Aorta (tissue), 5 donors: ENCODE data around the gene HSP90AB1. TPM values are rescaled to one million over a fixed set of nuclear protein-coding genes. Genes with fewer than 3 reads are reported as not detected.

ENCODE experiments used
- ATAC-seq: fragments of 200-7000 bp; cut with Tn5 transposase; one replicate; pipeline ENCODE4 v1.9.1; 2022; ENCODE audit warnings: moderate library complexity; ENCODE audit not compliant: low FRiP score
- DNase-seq, 2 donors: peaks; one replicate each; pipeline ENCODE4 v3.0.0-alpha.2; 2020
- H3K27ac ChIP-seq, 2 donors: one replicate each; pipeline ENCODE4 v1.5.1; 2013; ENCODE audit warnings: low read length in 2 of 2, mild to moderate bottlenecking in 2 of 2, moderate library complexity in 2 of 2, control low read depth in 1 of 2, inconsistent platforms in 1 of 2, low read depth in 1 of 2
- H3K27me3 ChIP-seq, 2 donors: one replicate each; pipeline ENCODE4 v1.6.1; 2013; ENCODE audit warnings: control low read depth in 1 of 2, low read length in 1 of 2, mild to moderate bottlenecking in 1 of 2, moderate library complexity in 1 of 2; ENCODE audit not compliant: insufficient read depth in 2 of 2, control insufficient read depth in 1 of 2
- H3K36me3 ChIP-seq, 2 donors: one replicate each; pipeline ENCODE4 v1.6.1; 2013; ENCODE audit warnings: control low read depth in 1 of 2, low read length in 1 of 2, mild to moderate bottlenecking in 1 of 2; ENCODE audit not compliant: insufficient read depth in 2 of 2, control insufficient read depth in 1 of 2
- H3K4me1 ChIP-seq, 2 donors: one replicate each; pipeline ENCODE4 v1.6.1; 2013; ENCODE audit warnings: low read length in 2 of 2, control low read depth in 1 of 2, mild to moderate bottlenecking in 1 of 2, moderate library complexity in 1 of 2; ENCODE audit not compliant: insufficient read depth in 2 of 2, control insufficient read depth in 1 of 2
- H3K4me3 ChIP-seq, 2 donors: one replicate each; pipeline ENCODE4 v1.5.1; 2013; ENCODE audit warnings: low read length in 2 of 2, control low read depth in 1 of 2, mild to moderate bottlenecking in 1 of 2
- H3K9me3 ChIP-seq: one replicate; pipeline ENCODE4 v1.6.1; 2013; ENCODE audit warnings: mild to moderate bottlenecking, low read length; ENCODE audit not compliant: control insufficient read depth
- WGBS, 2 donors: extraction: QIAGEN DNeasy Blood & Tissue Kit; methylation state at CpG; one replicate each; pipeline ENCODE4 v1.1.7; 2013; 5-methylcytosine and 5-hydroxymethylcytosine counted together
- intact Hi-C, 2 donors: fragments of 100-400 bp; cut with DNase I; formaldehyde crosslinking; loops; one replicate each; pipeline versions ENCODE4 v1.14.2 to v1.15.0; 2022
- long read RNA-seq, 2 donors: library from polyadenylated mRNA; unstranded; transcript quantifications; one replicate each; pipeline ENCODE4 v2.0.0, GENCODE V29; 2020 to 2021
- polyA plus RNA-seq, 2 donors: library from polyadenylated mRNA; stranded (reverse); fragments of 200-250 nt; gene quantifications; one replicate each; pipeline ENCODE4 v1.2.3, GENCODE V29; 2013
- total RNA-seq, 2 donors: library from RNA; stranded (reverse); fragmentation: NEBNext Ultra II Directional; extraction: Animal tissue kit (Norgen Biotek cat#: 25700); gene quantifications; one replicate each; pipeline ENCODE4 v1.2.1, GENCODE V29; 2021
- donor health status: healthy with polysubstance abuse.
- donor health status: Bipolar disorder and iron deficiency.
- donor health status: DM: no; HTN: no; CAD: no.
- donor health status: DM: no; HTN: no; CAD: no.
- donor health status: DM: yes; HTN: yes; CAD: no.

HSP90AB1 gene
- total RNA-seq = 100 to 1,000 TPM; 490 to 636 TPM
- polyA plus RNA-seq = 100 to 1,000 TPM; 385 to 391 TPM
- long read RNA-seq, donor 1, transcript HSP90AB1-203 (12 exons, 2,572 nt) = major isoform, 5,912 of 6,577 reads
- long read RNA-seq, donor 1, transcript HSP90AB1-201 (12 exons, 2,582 nt) = minor isoform, 29 of 6,577 reads
- long read RNA-seq, donor 1, partial matches to known transcripts = 605 of 6,577 reads
- long read RNA-seq, donor 1, other reads (novel, unspliced or antisense) = 28 of 6,577 reads
- long read RNA-seq, donor 2, transcript HSP90AB1-203 (12 exons, 2,572 nt) = major isoform, 494 of 546 reads
- long read RNA-seq, donor 2, partial matches to known transcripts = 38 of 546 reads
- long read RNA-seq, donor 2, other reads (novel, unspliced or antisense) = 12 of 546 reads

DNA sequence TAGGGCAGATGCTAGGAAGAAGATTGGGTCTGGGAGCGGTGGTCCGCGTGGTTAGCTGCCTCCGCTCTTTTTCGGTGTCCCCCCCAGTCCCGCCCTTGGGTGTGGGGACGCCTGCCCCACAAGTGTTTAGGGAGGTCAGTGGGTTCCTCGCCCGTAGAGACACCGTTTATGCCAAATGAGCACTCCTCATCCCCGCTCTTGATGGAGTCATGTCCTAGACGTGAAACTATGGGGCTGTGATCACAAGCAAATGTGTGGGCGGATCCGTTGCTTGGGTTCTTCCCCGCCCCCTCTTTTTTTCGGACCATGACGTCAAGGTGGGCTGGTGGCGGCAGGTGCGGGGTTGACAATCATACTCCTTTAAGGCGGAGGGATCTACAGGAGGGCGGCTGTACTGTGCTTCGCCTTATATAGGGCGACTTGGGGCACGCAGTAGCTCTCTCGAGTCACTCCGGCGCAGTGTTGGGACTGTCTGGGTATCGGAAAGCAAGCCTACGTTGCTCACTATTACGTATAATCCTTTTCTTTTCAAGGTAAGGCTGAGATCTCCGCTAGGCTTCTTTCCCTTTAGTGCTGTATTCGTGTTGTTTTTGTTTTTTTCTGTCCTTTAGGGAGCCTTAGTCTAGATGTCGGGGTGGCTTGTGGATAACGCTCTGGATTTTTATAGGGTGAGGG is at the start of gene HSP90AB1:
Gene HSP90AB1 (plus strand): TSS at position 439 of the 675 bp plus-strand sequence. CDS start 1,529 bp downstream, outside the sequence.
- H3K9me3 ChIP-seq = no peaks in the 10 kb centered on the region
- peaks cover 3 to 6% of the 10 kb centered on the region in 2 donors for H3K36me3 ChIP-seq
- DNase-seq (peak; percentile 96), ATAC-seq (peak; percentile 95)
- H3K27ac ChIP-seq = peak within 1 kb of the TSS; percentile 46 to 89
- peak within 1 kb of the TSS; percentile 91 to 97 for H3K4me3 ChIP-seq
- H3K4me1 ChIP-seq = no peaks in the 10 kb centered on the region
- no peaks in the 10 kb centered on the region for H3K27me3 ChIP-seq
- 0 to 1% methylated on average over 34 of the region's 34 CpGs for WGBS, 2 donors
- intact Hi-C loops = loop anchor here in 1 of 2 donors (10.0 kb wide), 1 partner anchor 472 kb away; the partner anchor contains the start of gene VEGFA

DNA sequence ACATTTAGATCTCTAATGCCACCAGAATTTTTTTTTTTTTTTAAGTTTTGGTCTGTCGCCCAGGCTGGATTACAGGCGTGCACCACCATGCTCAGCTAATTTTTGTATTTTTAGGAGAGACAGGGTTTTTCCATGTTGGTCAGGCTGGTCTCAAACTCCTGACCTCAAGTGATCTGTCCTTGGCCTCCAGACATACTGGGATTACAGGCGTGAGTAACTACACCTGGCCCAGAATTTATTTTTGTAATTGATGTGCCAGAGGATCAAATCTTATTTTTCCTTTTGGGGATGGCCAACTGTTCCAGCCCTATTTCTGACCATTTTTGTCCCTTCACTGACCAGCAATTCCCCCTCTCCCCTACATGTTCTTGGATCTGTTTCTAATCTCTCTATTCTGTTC is 48.2 kb upstream of the HSP90AB1 start:
- no peaks in the 10 kb centered on the region for H3K27me3 ChIP-seq
- peak in 1 of 2 donors; percentile 8 for DNase-seq
- 13 to 14% methylated on average over 3 of the region's 3 CpGs for WGBS, 2 donors
- ATAC-seq = no peak
- no peak overlapping the region for H3K27ac ChIP-seq
- intact Hi-C loops = no loop called here
- no peak overlapping the region for H3K4me3 ChIP-seq
- H3K36me3 ChIP-seq = no peaks in the 10 kb centered on the region
- no peaks in the 10 kb centered on the region for H3K9me3 ChIP-seq
- H3K4me1 ChIP-seq = no peaks in the 10 kb centered on the region

DNA sequence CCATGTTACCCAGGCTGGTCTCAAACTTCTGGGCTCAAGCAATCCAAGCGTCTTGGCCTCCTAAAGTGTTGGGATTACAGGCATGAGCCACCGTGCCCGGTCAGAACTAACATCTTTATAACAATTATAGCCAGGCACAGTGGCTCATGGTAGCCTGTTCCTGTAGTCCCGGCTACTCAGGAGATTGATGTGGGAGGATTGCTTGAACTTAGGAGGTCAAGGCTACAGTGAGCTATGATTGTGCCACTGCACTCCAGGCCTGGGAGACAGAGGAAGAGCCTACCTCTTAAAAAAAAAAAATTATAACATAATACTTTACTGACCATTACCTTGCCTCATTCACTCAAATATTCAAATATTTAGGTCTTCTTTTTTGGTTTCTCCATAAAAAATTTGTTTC is 47.0 kb upstream of the HSP90AB1 start:
- Histone ChIP-seq H3K9me3 (no peaks in the 10 kb centered on the region), H3K27me3 (no peaks in the 10 kb centered on the region), H3K27ac (no peak overlapping the region), H3K36me3 (no peaks in the 10 kb centered on the region), H3K4me1 (no peaks in the 10 kb centered on the region), H3K4me3 (no peak overlapping the region)
- DNase-seq (peak in 1 of 2 donors; percentile 7), ATAC-seq (no peak)
- intact Hi-C loops = no loop called here
- 92 to 97% methylated on average over 4 of the region's 4 CpGs for WGBS, 2 donors

DNA sequence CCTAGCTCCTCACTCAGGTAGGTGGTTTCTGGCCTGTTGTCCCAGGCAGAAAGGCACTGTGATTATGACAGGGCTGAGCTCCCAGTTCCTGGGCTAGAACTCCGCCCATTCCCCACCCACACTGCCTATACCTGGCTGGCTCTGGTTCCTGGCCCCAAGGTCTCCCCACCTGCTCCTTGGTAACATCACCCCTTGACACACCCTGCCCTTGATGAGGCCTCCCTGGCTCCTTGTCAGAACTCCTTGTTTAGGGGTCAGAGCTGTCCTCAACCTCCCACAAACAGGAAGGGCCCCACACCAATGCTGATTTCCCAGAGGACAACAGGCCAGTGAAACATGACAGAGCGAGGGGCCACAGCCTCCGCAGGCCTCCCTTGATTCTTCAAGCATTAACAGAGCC is 45.7 kb upstream of the HSP90AB1 start:
- no peaks in the 10 kb centered on the region for H3K4me1 ChIP-seq
- intact Hi-C loops = no loop called here
- H3K27ac ChIP-seq = no peak overlapping the region
- no peak for ATAC-seq
- H3K4me3 ChIP-seq = no peak overlapping the region
- H3K9me3 ChIP-seq = no peaks in the 10 kb centered on the region
- WGBS, 2 donors = 94 to 96% methylated on average over 3 of the region's 3 CpGs
- peak in 1 of 2 donors; percentile 35 for DNase-seq
- no peaks in the 10 kb centered on the region for H3K27me3 ChIP-seq
- H3K36me3 ChIP-seq = no peaks in the 10 kb centered on the region

DNA sequence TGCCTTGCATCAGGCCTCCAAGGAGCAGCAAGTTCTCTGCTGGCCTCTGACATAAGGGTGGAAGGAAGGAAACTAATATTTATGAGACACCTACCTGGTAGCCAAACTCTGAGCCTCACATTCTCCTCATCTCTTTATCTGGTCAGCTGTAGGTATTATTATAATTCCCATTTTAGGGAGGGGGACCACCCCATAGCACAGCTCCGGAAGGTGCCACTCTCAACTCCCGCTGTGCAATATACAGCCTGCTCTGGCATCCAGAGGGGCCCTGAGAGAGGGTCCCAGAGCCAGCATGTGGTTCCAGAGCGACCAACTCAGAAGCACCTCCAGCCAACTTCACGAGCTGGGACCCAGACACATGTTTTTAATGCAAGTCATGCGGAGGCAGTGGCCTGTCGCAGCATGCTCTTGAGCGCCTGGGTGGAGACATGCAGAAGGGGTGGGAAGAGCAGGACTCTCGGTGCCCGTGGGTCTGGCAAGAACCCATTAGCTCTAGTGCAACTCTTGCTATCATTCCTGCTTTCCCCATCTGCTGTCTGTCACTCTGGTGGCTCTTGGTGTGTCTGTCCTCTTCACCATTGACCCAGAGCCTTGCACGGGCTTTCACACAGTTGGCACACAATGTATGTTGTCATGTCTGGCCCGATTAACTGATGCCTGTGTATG is 45.1 kb upstream of the HSP90AB1 start:
- 85 to 88% methylated on average over 11 of the region's 11 CpGs for WGBS, 2 donors
- no peaks in the 10 kb centered on the region for H3K36me3 ChIP-seq
- DNase-seq (peak in 1 of 2 donors; percentile 53), ATAC-seq (no peak)
- H3K27me3 ChIP-seq = no peaks in the 10 kb centered on the region
- H3K9me3 ChIP-seq = no peaks in the 10 kb centered on the region
- H3K4me3 ChIP-seq = no peak overlapping the region
- H3K4me1 ChIP-seq = no peaks in the 10 kb centered on the region
- intact Hi-C loops = no loop called here
- no peak overlapping the region for H3K27ac ChIP-seq

DNA sequence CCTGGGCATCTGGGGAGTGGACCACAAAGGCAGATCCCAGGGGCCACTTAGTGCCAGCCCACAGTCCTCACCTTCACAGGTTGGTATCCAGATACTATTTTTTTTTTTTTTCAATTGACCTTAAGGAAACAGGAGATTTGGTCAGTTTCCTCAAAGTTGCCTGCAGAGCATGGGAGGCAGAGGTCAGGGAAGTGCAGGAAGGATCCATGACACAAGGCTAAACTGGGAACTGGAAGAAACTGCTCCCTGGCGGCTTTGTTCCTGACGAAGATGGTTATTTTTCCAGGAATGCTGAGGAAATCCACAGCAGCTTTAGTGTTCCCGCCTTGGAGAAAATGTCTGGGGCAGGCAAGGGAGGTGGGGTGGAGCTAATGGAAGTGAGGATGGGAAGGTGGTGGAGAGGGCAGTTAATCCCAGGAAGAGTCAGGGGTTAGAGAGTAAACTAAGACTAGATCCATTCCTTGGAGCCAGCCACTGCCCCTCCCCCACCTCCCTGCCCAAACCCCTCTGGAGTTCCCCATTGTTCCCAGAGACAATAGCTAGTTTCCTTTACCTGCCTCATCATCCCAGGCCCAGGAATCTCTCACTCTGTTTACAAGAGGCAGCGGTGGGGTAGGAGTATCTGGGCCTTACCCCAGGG is 44.4 kb upstream of the HSP90AB1 start:
- H3K9me3 ChIP-seq = no peaks in the 10 kb centered on the region
- intact Hi-C loops = no loop called here
- WGBS, 2 donors = 84 to 96% methylated on average over 4 of the region's 4 CpGs
- no peak overlapping the region for H3K27ac ChIP-seq
- ATAC-seq = no peak
- DNase-seq = peak in 1 of 2 donors; percentile 37
- H3K27me3 ChIP-seq = no peaks in the 10 kb centered on the region
- no peaks in the 10 kb centered on the region for H3K36me3 ChIP-seq
- H3K4me1 ChIP-seq = no peaks in the 10 kb centered on the region
- H3K4me3 ChIP-seq = no peak overlapping the region

DNA sequence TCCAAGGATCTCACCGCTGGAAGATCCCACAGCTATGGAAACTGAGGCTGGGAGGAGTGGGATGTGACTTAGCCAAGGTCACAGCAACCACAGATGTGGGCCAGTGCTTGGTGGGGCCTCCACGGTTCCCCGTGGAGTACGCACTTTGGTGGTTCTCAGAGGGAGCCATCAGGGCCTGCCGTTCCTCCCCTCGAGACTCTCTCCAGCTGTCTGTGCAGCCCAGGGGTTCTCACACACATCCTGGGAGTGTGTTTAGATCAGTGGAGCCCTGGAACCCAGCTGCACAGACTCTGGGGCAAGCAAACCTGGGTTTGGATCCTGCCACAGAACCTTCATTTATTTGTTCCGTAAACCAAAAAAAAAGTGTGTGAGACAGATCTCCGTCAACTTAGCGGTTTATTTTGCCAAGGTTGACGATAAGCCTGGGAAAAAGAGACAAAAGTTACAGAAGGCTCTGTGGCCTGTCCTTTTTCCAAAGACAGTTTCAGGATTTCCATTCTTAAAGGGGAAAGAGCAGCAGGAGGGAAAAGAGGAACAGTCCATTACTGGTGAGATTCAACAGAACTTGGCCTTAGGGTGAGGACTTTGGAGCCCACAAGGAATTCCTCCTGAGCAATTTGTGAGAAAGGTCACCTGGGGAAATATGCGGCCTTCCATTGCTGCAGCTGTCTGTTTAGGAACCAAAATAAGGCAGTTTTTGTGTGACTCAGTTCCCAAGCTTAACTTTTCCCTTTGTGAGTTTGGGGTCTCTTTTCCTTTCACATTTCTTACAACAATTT is 43.7 kb upstream of the HSP90AB1 start:
- H3K27me3 ChIP-seq = no peaks in the 10 kb centered on the region
- H3K9me3 ChIP-seq = no peaks in the 10 kb centered on the region
- ATAC-seq (no peak), DNase-seq (peak in 1 of 2 donors; percentile 46)
- no peak overlapping the region for H3K4me3 ChIP-seq
- no peaks in the 10 kb centered on the region for H3K36me3 ChIP-seq
- 91 to 92% methylated on average over 11 of the region's 11 CpGs for WGBS, 2 donors
- H3K4me1 ChIP-seq = no peaks in the 10 kb centered on the region
- intact Hi-C loops = no loop called here
- no peak overlapping the region for H3K27ac ChIP-seq

DNA sequence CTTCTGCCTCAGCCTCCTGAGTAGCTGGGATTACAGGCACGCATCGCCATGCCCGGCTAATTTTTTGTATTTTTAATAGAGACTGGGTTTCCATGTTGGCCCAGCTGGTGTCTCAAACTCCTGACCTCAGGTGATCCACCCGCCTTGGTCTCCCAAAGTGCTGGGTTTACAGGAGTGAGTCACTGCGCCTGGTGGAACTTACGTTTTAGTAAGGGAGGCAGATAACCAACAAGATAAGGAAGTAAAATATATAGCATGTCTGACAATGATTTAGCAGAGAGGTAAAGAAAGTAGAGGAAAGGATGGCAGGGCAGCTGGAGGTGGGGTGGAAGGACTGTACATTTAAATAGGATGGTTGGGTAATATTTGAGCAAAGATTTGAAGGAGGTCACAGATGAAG is 42.9 kb upstream of the HSP90AB1 start:
- Histone ChIP-seq H3K27ac (no peak overlapping the region), H3K36me3 (no peaks in the 10 kb centered on the region), H3K4me1 (no peaks in the 10 kb centered on the region), H3K9me3 (no peaks in the 10 kb centered on the region), H3K4me3 (no peak overlapping the region), H3K27me3 (no peaks in the 10 kb centered on the region)
- intact Hi-C loops = no loop called here
- 93 to 94% methylated on average over 6 of the region's 6 CpGs for WGBS, 2 donors
- DNase-seq = peak in 1 of 2 donors; percentile 17
- ATAC-seq = no peak
